GM08714 (cell line): ENCODE results near the gene CTDSPL.

Experiments
- H3K4me3 ChIP-seq: fragments of 200-500 bp; sonication (Bioruptor generic); 2 replicates; pipeline ENCODE4 v1.5.1; 2014; ENCODE audit warnings: mild to moderate bottlenecking, low read length, inconsistent platforms
- ZNF274 ChIP-seq: IDR thresholded peaks from 2 replicates; pipeline ENCODE4 v1.6.1; 2012; ENCODE audit warnings: mild to moderate bottlenecking, low read depth, low read length

CTDSPL gene

DNA sequence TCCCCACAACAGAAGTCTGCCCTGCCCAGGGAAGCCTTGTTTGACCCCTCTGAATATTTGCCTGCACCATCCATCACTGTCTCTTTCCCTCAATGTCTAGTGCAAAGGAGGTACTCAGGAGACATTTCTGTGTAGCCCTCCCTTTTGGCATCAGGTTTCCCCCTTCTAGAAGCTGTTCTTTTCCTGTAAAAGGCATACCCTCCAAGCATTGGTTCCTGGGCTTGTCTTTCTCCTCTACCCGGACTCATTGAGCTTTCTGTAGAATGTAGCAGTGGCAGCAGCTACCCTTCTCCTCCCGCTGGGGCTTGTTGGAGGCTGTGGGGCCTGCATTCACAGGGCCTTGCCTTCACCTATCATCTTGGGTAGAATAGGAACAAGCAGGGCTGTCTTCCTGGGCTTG, 63.5 kb downstream of the CTDSPL start:
- TF ChIP-seq ZNF274, result no peak
- H3K4me3 ChIP-seq, result no peak overlapping the region

DNA sequence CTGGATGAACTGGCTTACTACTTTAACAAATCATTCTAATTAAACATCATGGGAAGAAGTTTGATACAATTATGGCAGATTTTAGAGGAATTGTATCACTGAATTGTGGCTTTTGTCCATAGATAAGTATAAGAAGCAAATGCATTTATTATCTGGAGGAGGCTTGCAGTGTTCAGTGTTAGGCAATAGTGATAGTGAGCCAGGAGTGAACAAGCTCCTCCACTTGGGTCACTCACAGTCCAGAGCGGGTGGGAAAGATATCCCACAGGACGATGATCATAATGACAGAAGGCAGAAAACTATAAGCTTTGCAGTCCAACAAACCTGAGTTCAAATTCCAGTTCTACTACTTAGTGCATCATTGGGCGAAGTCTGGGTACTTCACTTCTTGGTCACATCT, 64.9 kb downstream of the CTDSPL start:
- TF ChIP-seq ZNF274, result no peak

DNA sequence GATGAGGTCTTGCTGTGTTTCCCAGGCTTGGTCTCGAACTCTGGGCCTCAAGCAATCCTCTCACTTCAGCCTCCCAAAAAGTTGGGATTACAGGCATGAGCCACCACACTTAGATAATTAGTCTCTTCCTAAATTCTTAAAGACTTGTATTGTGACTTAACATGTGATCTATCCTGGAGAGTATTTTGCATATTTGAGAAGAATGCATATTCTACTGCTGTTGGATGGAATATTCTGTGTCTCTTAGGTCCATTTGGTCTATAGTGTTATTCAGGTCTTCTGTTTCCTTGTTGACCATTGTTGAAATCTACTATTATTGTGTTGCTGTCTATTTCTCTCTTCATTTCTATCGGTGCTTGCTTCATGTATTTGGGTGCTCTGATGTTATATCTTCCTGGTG, 68.8 kb downstream of the CTDSPL start:
- no peak overlapping the region for H3K4me3 ChIP-seq
- no peak for TF ChIP-seq ZNF274

More for the DNA sequence above, 64.9 kb downstream of the CTDSPL start:
- no peak overlapping the region for H3K4me3 ChIP-seq

DNA sequence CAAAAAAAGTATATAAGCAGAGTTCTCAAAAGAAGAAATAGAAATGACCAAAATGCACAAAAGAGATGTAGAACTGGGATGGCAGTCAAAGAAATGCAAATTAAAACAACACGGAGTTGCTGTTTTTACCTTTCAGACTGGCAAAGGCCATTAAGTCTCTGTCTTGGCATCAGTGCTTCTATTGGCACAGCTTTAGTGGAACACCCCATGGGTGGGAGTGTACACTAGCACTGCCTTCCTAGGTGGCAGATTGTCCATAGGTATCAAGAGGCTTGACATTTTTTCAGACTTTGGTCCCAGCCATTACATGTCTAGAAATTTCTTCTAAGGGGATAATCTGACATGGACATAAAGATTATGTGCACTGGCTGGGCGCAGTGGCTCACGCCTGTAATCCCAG, 70.8 kb downstream of the CTDSPL start:
- no peak for TF ChIP-seq ZNF274

DNA sequence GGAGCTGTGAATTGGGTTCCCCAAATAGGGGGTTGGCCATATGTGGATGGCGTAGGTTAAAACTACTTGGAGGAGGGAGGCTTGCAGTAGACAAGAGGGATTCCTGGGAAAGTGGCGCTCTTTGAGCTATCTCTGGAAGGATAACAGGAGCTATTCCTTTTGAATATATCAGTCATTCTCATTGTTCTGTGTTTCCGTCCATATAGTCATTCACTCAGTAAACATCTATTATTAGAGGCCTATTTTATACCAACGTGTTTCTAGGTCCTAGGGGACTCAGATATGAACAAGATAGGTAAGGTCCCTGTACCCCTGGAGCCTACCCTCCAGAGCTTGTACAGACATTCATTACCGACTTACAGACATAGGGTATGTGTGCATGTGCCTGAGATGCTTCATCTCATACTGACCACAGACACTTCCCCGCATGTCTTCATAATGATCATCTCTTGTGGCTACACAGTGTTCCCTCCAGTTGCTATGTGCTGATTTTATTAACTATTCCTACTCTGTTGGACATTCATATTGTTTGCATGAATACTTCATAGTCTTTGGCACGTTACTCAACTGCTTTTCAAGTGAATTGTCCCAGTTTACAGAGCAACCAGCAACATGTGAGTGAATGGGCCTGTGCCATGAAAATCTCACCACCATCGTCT, 73.1 kb downstream of the CTDSPL start:
- TF ChIP-seq ZNF274, result no peak
- no peak overlapping the region for H3K4me3 ChIP-seq

More for the DNA sequence above, 70.8 kb downstream of the CTDSPL start:
- H3K4me3 ChIP-seq, result no peak overlapping the region

DNA sequence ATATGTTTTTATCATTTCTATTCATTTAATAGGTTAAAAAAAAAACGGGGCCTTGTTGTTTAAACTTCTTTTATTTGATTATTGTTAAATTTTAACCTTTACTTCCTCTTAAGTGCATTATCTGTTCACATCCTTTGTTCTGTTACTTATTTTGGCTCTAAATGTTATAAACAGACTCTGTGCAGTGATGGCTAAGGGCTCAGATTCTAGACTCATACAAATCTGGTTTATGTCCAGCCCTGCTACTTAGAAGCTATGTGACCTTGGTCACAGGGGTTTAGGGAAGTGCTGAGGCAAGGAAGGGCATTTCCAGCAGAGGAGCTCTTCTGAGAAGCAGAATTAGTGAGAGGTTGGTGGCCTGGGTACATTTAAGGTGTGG, 73.6 kb downstream of the CTDSPL start:
- H3K4me3 ChIP-seq, result no peak overlapping the region
- no peak for TF ChIP-seq ZNF274

DNA sequence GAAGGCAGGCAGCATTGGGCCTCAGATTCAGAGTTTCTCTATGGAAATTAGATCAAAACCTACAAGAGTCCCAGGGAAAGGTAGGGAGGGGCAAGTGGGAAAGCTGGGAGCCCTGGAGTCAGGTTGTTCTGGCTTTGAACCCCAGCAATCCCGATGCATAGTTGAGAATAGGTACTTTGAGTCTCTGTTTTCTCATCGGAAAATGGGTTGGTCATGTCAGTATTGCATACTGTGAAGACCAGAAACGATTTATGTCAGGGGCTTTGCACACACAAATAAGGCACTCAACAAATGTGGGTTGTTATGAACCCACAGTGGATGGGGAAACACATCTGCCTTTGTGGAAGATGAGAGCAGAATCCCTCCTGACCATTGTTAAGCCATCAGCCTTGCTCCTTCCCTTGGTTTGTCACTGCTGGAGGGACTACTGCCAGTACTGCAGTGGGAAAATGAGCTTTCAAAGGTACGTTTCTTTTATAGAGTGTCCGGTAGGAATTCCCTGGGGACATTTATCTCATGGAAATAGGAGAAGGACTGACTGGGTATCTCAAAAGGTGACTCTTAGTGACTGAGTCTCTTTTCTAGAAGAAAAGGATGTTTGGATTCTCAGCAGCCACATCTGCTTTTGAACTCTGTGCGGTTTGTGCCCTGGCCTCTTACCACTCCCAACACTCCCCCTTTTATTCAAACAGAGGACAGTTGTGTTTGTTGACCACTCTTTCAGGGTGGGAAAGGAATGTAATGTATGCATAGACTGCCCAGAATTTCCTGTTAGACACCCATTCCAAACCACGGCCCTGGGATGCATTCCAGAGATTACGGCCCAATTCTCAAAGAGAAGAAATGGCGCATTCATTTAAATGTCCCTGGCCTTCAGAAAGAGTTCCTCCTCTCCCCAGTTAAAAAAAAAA, 74.3 kb downstream of the CTDSPL start:
- TF ChIP-seq ZNF274, result no peak
- no peak overlapping the region for H3K4me3 ChIP-seq

DNA sequence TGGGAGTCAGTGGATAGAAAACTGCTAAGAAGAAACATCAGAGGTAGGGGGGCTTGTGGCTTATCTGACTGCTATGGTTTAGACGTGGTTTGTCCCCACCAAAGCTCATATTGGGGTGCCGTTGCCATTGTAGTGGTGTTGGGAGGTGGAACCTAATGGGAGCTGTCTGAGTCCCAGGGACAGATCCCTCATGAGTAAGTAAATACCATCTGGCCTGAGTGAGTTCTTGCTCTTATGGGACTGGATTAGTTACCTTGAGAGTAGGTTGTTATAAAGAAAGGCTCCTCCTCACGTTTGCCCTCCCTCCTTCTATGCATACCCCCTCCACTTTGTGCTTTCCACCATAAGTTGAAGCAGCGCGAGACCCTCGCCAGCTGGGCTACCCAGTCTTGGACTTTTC, 75.5 kb downstream of the CTDSPL start:
- no peak for TF ChIP-seq ZNF274
- H3K4me3 ChIP-seq, result no peak overlapping the region

DNA sequence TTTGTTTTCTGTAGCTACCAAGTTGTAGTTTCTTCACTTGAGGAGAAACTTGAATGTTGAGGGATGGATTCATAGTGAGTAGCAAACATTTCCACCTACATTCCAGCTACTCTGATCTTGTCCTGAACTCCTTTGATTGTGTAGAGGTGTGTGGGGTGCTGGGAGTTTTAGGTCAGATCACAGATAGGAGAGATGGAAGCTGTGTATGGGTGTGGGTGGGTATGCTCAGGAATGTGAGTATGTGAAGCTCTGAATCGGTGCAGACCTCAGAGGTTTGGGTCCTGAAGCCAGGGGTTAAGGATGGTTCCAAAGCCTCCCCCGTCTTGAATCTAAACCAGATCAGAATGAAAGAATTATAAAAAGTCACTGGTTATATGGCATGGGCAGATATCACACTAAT, 76.3 kb downstream of the CTDSPL start:
- TF ChIP-seq ZNF274, result no peak
- no peak overlapping the region for H3K4me3 ChIP-seq

DNA sequence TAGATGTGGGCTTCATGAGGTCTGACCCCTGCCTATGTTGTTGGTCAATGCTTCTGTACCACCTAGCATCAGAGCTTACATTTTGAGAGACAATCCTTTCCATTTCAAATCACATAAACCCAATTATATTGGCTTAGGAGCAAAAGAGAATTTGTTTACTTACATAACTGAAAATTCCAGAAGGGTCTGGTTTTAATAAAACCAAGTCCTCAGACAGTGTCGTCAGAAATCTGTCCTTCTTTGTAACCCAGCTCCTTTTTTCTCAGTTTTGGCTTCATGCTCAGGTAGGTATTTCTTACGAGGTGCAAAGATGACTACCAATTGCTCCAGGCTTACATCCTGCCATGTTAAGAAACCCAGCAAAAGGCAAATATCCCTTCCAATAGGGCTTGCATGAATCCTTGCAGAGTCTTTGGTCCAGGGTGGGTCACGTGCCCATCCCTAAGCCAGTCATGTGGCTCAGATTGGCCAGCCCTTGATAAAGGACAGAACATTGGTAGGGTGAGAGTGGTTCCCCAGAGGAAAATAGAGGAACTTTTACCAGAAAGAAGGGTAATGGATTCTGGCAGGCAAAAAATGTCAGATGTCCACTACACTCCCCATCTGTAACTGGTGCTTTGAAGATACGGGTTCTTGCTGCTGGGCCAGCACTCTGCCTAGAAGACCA, 78.7 kb downstream of the CTDSPL start:
- no peak overlapping the region for H3K4me3 ChIP-seq

DNA sequence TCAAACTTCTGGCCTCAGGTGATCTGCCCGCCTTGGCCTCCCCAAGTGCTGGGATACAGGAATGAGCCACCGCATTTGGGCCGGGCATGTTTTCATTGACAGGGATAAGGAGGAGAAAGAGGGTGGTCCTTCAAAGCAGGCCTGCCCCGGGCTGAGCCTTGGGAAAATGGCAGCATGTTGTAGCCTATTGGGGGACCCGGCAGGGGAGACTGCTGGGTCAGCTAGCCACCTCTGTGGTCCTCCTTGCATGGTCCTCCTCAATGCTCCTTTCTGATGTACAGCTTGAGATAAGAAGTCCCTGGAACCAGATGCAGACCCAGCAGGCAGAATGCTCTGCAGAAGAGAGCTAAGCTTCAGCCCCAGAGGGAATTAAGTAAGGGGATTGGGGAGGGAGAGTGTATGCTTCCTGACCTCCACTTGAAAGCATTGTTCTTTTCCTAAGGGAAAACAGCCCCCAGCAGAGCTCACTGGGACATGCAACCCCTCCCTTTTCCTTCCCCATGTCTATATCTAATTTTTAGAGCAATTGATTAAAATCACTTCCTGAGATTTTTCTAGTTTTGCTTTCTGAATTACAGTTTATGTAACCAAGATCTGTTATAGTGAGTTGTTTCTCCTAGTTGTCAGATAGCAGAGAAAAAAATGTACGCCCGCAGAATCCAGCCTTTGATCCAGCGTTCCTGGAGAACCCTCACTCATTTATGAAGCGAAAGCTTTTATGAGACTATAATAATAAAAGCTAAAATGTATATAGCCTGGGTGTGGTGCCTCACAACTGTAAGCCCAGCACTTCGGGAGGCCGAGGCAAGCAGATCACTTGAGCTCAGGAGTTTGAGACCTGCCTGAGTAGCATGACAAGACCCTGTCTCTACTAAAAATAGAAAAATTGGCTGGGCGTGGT, 80.2 kb downstream of the CTDSPL start:
- TF ChIP-seq ZNF274, result no peak
- no peak overlapping the region for H3K4me3 ChIP-seq

More for the DNA sequence above, 78.7 kb downstream of the CTDSPL start:
- no peak for TF ChIP-seq ZNF274

DNA sequence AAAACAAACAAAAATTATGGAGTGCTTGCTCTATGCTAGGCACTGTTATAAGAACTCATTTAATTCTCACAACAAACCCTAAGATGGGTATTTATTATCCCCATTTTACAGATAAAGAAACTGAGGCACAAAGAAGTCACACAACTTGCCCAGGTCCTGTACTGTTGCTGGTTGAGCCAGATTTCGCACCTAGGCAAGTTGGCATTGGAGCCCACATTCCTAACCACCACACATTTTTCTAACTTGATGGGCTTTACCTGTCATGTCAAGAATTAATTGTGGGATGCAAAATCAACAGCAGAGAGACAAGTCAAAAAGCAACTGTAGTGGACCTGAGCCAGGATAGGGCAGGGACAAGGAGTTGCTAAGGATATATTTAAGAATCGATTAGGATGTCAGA, 81.0 kb downstream of the CTDSPL start:
- TF ChIP-seq ZNF274, result no peak
- H3K4me3 ChIP-seq, result no peak overlapping the region

DNA sequence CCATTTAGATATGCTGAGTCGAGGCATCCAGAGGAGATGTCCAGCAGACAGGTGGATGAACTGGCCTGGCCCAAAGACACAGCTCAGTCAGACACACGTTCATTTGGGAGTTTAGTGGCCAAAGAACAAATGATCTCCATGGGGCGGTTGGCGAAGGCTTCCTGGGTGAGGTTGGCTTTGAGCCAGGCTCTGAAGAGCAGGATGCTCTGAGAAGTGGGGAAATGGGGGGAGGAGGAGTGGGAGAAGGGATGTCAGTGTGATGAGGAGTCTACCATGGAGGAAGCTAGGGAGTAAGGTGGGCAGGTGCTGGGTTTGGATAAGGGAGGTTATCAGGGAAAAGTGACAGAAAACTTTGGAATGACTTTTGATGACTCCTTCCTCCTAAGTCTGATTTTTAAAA, 81.4 kb downstream of the CTDSPL start:
- no peak for TF ChIP-seq ZNF274
- no peak overlapping the region for H3K4me3 ChIP-seq
